ENCODE data around the gene RASL11A. TPM values are rescaled to one million over a fixed set of nuclear protein-coding genes. Genes with fewer than 3 reads are reported as not detected.

The RASL11A gene
- total RNA-seq, 1 donor from 2014 or later = 10.5 TPM

GRCh38 chr13:27269114-27269665, 1.4 kb upstream of the RASL11A start:
- DNase-seq (ENCODE audit: low spot score in 2 of 2, unreplicated experiment in 2 of 2) = no peak
- Mint-ChIP-seq H3K4me3 (no peak overlapping the region), H3K4me1 (peaks cover 37% of the 10 kb centered on the region), H3K9me3 (no peaks in the 10 kb centered on the region), H3K27me3 (ENCODE audit: low read depth) (peaks cover 1% of the 10 kb centered on the region), H3K36me3 (no peaks in the 10 kb centered on the region), H3K27ac (no peak overlapping the region)
- TF ChIP-seq CTCF (IDR thresholded peaks at IDR 0.05; ENCODE audit: unreplicated experiment) = no peak

- H3K4me1 Mint-ChIP-seq = peaks cover 46% of the 10 kb centered on the region
- no peak for DNase-seq (ENCODE audit: low spot score in 2 of 2, unreplicated experiment in 2 of 2)
- no peaks in the 10 kb centered on the region for H3K36me3 Mint-ChIP-seq
- peak overlapping the region; percentile 37 for H3K27ac Mint-ChIP-seq
- TF ChIP-seq CTCF (IDR thresholded peaks at IDR 0.05; ENCODE audit: unreplicated experiment) = no peak
- H3K4me3 Mint-ChIP-seq = peak overlapping the region; percentile 84
- H3K9me3 Mint-ChIP-seq = no peaks in the 10 kb centered on the region
- H3K27me3 Mint-ChIP-seq (ENCODE audit: low read depth) = peaks cover 1% of the 10 kb centered on the region
Measured at GRCh38 chr13:27271570-27272096, 1.0 kb downstream of the RASL11A start.

- DNase-seq (ENCODE audit: low spot score in 2 of 2, unreplicated experiment in 2 of 2) = no peak
- no peak for TF ChIP-seq CTCF (IDR thresholded peaks at IDR 0.05; ENCODE audit: unreplicated experiment)
- Mint-ChIP-seq H3K9me3 (no peaks in the 10 kb centered on the region), H3K36me3 (no peaks in the 10 kb centered on the region), H3K4me3 (no peak overlapping the region), H3K4me1 (peaks cover 46% of the 10 kb centered on the region), H3K27ac (no peak overlapping the region), H3K27me3 (ENCODE audit: low read depth) (peaks cover 1% of the 10 kb centered on the region)
Measured at GRCh38 chr13:27273658-27274425, 3.2 kb downstream of the RASL11A start.

- Mint-ChIP-seq H3K27me3 (ENCODE audit: low read depth) (peaks cover 1% of the 10 kb centered on the region), H3K4me3 (no peak overlapping the region)
- TF ChIP-seq CTCF (IDR thresholded peaks at IDR 0.05; ENCODE audit: unreplicated experiment) = no peak
Measured at GRCh38 chr13:27274631-27275030, 4.0 kb downstream of the RASL11A start.

GRCh38 chr13:27276188-27276587, 5.6 kb downstream of the RASL11A start:
- H3K4me1 Mint-ChIP-seq = peaks cover 42% of the 10 kb centered on the region
- TF ChIP-seq CTCF (IDR thresholded peaks at IDR 0.05; ENCODE audit: unreplicated experiment) = no peak
- no peak overlapping the region for H3K4me3 Mint-ChIP-seq
- H3K9me3 Mint-ChIP-seq = no peaks in the 10 kb centered on the region
- H3K36me3 Mint-ChIP-seq = no peaks in the 10 kb centered on the region
- no peak for DNase-seq (ENCODE audit: low spot score in 2 of 2, unreplicated experiment in 2 of 2)
- peaks cover 1% of the 10 kb centered on the region for H3K27me3 Mint-ChIP-seq (ENCODE audit: low read depth)
- H3K27ac Mint-ChIP-seq = no peak overlapping the region

More at GRCh38 chr13:27274631-27275030, 4.0 kb downstream of the RASL11A start:
- DNase-seq (ENCODE audit: low spot score in 2 of 2, unreplicated experiment in 2 of 2) = no peak
- H3K9me3 Mint-ChIP-seq = no peaks in the 10 kb centered on the region
- H3K4me1 Mint-ChIP-seq = peaks cover 46% of the 10 kb centered on the region
- H3K27ac Mint-ChIP-seq = no peak overlapping the region
- H3K36me3 Mint-ChIP-seq = no peaks in the 10 kb centered on the region
